ENCODE measurements around the gene XXYLT1.
"Not testable (repeated sequence)": the region's sequence is repeated elsewhere in the genome, so short reads cannot be mapped to it uniquely, and the experiment has no call there.

Gene XXYLT1

GRCh38 chr3:195058336-195059005 is 212.5 kb downstream of the XXYLT1 start:
- no peak for DNase-seq

GRCh38 chr3:195057716-195058115 is 213.2 kb downstream of the XXYLT1 start:
- no peak for DNase-seq

GRCh38 chr3:195056506-195056905 is 214.5 kb downstream of the XXYLT1 start:
- DNase-seq: no peak

- no peak for DNase-seq
Observed at GRCh38 chr3:195054311-195054710, 216.6 kb downstream of the XXYLT1 start.

GRCh38 chr3:195052939-195053338 is 218.0 kb downstream of the XXYLT1 start:
- DNase-seq: no peak

- DNase-seq: not testable (repeated sequence)
Observed at GRCh38 chr3:195050296-195050695, 220.7 kb downstream of the XXYLT1 start.

- DNase-seq: no peak
Observed at GRCh38 chr3:195048059-195048905, 222.7 kb downstream of the XXYLT1 start.

GRCh38 chr3:195047536-195047935 is 223.4 kb downstream of the XXYLT1 start:
- DNase-seq: no peak

GRCh38 chr3:195046441-195046840 is 224.5 kb downstream of the XXYLT1 start:
- DNase-seq: no peak

- DNase-seq: no peak
Observed at GRCh38 chr3:195045481-195046210, 225.3 kb downstream of the XXYLT1 start.

- DNase-seq: no peak
Observed at GRCh38 chr3:195044411-195044810, 226.5 kb downstream of the XXYLT1 start.

GRCh38 chr3:195043607-195044339 is 227.2 kb downstream of the XXYLT1 start:
- no peak for DNase-seq

- DNase-seq: no peak
Observed at GRCh38 chr3:195042743-195043606, 228.0 kb downstream of the XXYLT1 start.

- DNase-seq: no peak
Observed at GRCh38 chr3:195041871-195042742, 228.9 kb downstream of the XXYLT1 start.

GRCh38 chr3:195040773-195041520 is 230.0 kb downstream of the XXYLT1 start:
- DNase-seq: no peak

- DNase-seq: no peak
Observed at GRCh38 chr3:195040094-195040493, 230.9 kb downstream of the XXYLT1 start.

- no peak for DNase-seq
Observed at GRCh38 chr3:195039180-195039843, 231.6 kb downstream of the XXYLT1 start.

- no peak for DNase-seq
Observed at GRCh38 chr3:195038161-195038560, 232.8 kb downstream of the XXYLT1 start.

GRCh38 chr3:195037586-195037985 is 233.4 kb downstream of the XXYLT1 start:
- DNase-seq: not testable (repeated sequence)

Data from NCI-H446 (cell line).